ENCODE results near the gene C1QTNF7.

DNA sequence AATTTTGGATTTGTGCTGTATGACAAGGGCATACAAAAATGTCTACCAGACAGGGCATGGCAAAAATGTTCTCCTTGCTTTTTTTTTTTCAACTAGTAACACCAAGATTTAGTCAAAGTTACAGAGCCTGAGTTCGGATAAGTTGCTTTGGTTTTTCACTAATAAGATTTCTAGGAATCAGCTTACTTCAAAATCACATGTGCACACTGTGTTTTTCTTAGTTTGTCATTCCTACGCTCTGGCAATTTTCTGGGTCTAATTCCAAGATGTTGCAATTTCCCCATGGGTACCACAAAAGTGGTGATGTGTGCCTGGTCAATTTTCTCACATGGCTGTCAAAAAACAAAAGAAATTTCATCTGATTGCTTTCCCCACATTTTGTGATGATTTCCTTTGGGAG lies 6.3 kb downstream of the C1QTNF7 start:
- TF ChIP-seq, protein P1, sequence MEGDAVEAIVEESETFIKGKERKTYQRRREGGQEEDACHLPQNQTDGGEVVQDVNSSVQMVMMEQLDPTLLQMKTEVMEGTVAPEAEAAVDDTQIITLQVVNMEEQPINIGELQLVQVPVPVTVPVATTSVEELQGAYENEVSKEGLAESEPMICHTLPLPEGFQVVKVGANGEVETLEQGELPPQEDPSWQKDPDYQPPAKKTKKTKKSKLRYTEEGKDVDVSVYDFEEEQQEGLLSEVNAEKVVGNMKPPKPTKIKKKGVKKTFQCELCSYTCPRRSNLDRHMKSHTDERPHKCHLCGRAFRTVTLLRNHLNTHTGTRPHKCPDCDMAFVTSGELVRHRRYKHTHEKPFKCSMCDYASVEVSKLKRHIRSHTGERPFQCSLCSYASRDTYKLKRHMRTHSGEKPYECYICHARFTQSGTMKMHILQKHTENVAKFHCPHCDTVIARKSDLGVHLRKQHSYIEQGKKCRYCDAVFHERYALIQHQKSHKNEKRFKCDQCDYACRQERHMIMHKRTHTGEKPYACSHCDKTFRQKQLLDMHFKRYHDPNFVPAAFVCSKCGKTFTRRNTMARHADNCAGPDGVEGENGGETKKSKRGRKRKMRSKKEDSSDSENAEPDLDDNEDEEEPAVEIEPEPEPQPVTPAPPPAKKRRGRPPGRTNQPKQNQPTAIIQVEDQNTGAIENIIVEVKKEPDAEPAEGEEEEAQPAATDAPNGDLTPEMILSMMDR (conservative IDR thresholded peaks at IDR 0.05) = no peak
- no peak for TF ChIP-seq ZFX (IDR thresholded peaks at IDR 0.05)
